DND-41 (cell line): ENCODE data around the gene NRP1.

ENCODE experiments used
- CTCF ChIP-seq: IDR thresholded peaks from 2 replicates; pipeline ENCODE4 v1.5.1; 2012; ENCODE audit warnings: borderline replicate concordance, low read length, moderate library complexity, mild to moderate bottlenecking; ENCODE audit not compliant: poor library complexity, severe bottlenecking; ENCODE audit errors: extremely low read depth
- EZH2 ChIP-seq: IDR thresholded peaks from 3 replicates; pipeline ENCODE4 v1.6.1; 2012; ENCODE audit warnings: borderline replicate concordance, low read depth, mild to moderate bottlenecking, moderate library complexity, low read length, inconsistent platforms; ENCODE audit not compliant: severe bottlenecking

GRCh38 chr10:33358016-33358415 lies 23.5 kb upstream of the NRP1 start:
- TF ChIP-seq CTCF, result no peak
- no peak for TF ChIP-seq EZH2
